Panc1 (cell line): ENCODE data around the gene TMEM200B.

ENCODE experiments used
- POLR2AphosphoS5 ChIP-seq: IDR thresholded peaks from 2 replicates; pipeline ENCODE4 v1.6.1; 2012; ENCODE audit warnings: mild to moderate bottlenecking, low read depth, low read length, moderate library complexity
- TF ChIP-seq, protein P1 (sequence below): fragments of 450-650 bp; IDR thresholded peaks from 2 replicates; pipeline ENCODE4 v1.5.1; 2017; ENCODE audit warnings: mild to moderate bottlenecking

DNA sequence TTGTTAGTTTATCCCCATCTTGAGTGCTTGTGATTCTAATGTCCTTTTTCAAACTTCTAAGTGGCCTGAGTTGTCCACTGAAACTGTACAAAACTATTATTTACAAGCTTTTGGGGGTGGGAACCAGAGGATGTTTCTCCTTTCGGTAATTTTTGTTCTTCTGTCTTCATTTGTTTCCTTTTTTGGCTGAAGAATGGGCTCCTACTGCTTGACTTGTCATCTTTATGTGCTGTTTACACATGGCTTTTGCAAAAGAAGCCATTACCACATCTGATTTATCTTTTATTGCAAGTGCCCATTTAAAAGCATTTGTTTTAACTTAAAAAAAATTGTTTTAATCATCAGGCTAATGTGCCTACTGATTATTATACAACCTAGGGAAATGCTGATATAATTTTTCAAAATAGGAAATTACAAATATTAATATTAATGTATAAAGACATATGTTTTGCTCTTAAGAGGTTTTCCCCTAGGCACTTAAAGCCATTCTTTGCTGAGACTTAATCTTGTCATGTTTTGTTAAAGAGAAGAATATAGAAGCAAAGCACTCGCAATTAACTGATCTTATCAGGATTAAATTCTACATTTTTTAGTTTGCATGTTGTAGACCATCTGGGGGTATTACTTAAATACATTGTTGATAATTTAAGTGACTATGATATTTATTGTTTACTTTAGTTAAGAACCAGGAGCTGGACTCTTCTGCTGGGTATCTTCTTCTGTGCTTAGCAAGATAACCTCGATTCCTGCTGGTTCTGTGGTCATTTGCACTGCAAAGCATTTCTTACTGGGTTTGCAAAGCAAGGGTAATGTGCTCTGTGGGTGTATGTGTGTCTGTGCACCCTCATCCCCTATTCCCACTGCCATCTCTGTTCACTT lies 40.1 kb downstream of the TMEM200B start:
- TF ChIP-seq, protein P1, sequence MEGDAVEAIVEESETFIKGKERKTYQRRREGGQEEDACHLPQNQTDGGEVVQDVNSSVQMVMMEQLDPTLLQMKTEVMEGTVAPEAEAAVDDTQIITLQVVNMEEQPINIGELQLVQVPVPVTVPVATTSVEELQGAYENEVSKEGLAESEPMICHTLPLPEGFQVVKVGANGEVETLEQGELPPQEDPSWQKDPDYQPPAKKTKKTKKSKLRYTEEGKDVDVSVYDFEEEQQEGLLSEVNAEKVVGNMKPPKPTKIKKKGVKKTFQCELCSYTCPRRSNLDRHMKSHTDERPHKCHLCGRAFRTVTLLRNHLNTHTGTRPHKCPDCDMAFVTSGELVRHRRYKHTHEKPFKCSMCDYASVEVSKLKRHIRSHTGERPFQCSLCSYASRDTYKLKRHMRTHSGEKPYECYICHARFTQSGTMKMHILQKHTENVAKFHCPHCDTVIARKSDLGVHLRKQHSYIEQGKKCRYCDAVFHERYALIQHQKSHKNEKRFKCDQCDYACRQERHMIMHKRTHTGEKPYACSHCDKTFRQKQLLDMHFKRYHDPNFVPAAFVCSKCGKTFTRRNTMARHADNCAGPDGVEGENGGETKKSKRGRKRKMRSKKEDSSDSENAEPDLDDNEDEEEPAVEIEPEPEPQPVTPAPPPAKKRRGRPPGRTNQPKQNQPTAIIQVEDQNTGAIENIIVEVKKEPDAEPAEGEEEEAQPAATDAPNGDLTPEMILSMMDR = no peak
- no peak for TF ChIP-seq POLR2AphosphoS5
